Neural progenitor cell (in vitro differentiated cells): Measurements from ENCODE around the gene QSOX2. TPM values are rescaled to one million over a fixed set of nuclear protein-coding genes. Genes with fewer than 3 reads are reported as not detected.
"Not testable (repeated sequence)": the region's sequence is repeated elsewhere in the genome, so short reads cannot be mapped to it uniquely, and the experiment has no call there.

Source experiments
- DNase-seq: peaks from one replicate; pipeline ENCODE4 v3.0.0-alpha.2; 2016; ENCODE audit warnings: low spot score
- H2AFZ ChIP-seq: fragments of 200-600 bp; sonication (generic); replicated peaks from 2 replicates; pipeline ENCODE4 v1.6.1; 2016; ENCODE audit warnings: antibody characterized with exemption
- H3F3A ChIP-seq: fragments of 200-600 bp; sonication (generic); 2 replicates; pipeline ENCODE4 v1.6.1; 2016; ENCODE audit warnings: antibody characterized with exemption, low read depth
- H3K27ac ChIP-seq: fragments of 200-600 bp; sonication (generic); 2 replicates; pipeline ENCODE4 v1.5.1; 2016; ENCODE audit warnings: mild to moderate bottlenecking
- H3K27me3 ChIP-seq: fragments of 200-600 bp; sonication (generic); 2 replicates; pipeline ENCODE4 v1.6.1; 2016; ENCODE audit warnings: mild to moderate bottlenecking, moderate library complexity
- H3K36me3 ChIP-seq: fragments of 200-600 bp; sonication (generic); 2 replicates; pipeline ENCODE4 v1.5.1; 2016
- H3K4me1 ChIP-seq: fragments of 200-600 bp; sonication (generic); 2 replicates; pipeline ENCODE4 v1.6.1; 2016; ENCODE audit warnings: mixed run types
- H3K4me2 ChIP-seq: fragments of 200-600 bp; sonication (generic); 2 replicates; pipeline ENCODE4 v1.6.1; 2016
- H3K4me3 ChIP-seq: fragments of 200-600 bp; sonication (generic); 2 replicates; pipeline ENCODE4 v1.5.1; 2016
- H3K79me2 ChIP-seq: fragments of 200-600 bp; sonication (generic); 2 replicates; pipeline ENCODE4 v1.6.1; 2016; ENCODE audit warnings: low read depth
- H3K9ac ChIP-seq: fragments of 200-600 bp; sonication (generic); 2 replicates; pipeline ENCODE4 v1.6.1; 2016
- H3K9me3 ChIP-seq: fragments of 200-600 bp; sonication (generic); 2 replicates; pipeline ENCODE4 v1.5.1; 2016; ENCODE audit warnings: low read depth
- H4K20me1 ChIP-seq: fragments of 200-600 bp; sonication (generic); 2 replicates; pipeline ENCODE4 v1.6.1; 2016; ENCODE audit warnings: low read depth
- H3K27ac Mint-ChIP-seq: 3 replicates; pipeline ENCODE4 v1.8.0; 2021; ENCODE audit warnings: mixed read lengths
- H3K27me3 Mint-ChIP-seq: 2 replicates; pipeline ENCODE4 v1.8.0; 2022; ENCODE audit warnings: low read depth, mild to moderate bottlenecking, inconsistent platforms, moderate library complexity, mixed read lengths; ENCODE audit not compliant: insufficient read depth
- H3K36me3 Mint-ChIP-seq: 3 replicates; pipeline ENCODE4 v1.8.0; 2021; ENCODE audit warnings: mixed read lengths
- H3K4me1 Mint-ChIP-seq: 3 replicates; pipeline ENCODE4 v1.8.0; 2021; ENCODE audit warnings: mixed read lengths
- H3K4me3 Mint-ChIP-seq: 3 replicates; pipeline ENCODE4 v1.8.0; 2021; ENCODE audit warnings: mild to moderate bottlenecking, moderate library complexity, mixed read lengths
- H3K9me3 Mint-ChIP-seq: 3 replicates; pipeline ENCODE4 v1.8.0; 2020; ENCODE audit warnings: mixed read lengths
- EZH2 ChIP-seq: fragments of 200-600 bp; sonication (generic); IDR thresholded peaks from 2 replicates; pipeline ENCODE4 v1.6.1; 2017; ENCODE audit warnings: antibody characterized with exemption, mild to moderate bottlenecking, moderate library complexity
- EZH2phosphoT487 ChIP-seq: fragments of 200-600 bp; sonication (generic); IDR thresholded peaks from 2 replicates; pipeline ENCODE4 v1.6.1; 2017; ENCODE audit warnings: antibody characterized with exemption
- total RNA-seq: library from RNA; depleted of rRNA; stranded (reverse); fragments of >200 nt; gene quantifications from 2 replicates; pipeline ENCODE4 v1.2.3, GENCODE V29; 2015; ENCODE audit warnings: low replicate concordance
- TF ChIP-seq, protein P1 (sequence below): fragments of 200-600 bp; sonication (generic); IDR thresholded peaks from 2 replicates; pipeline ENCODE4 v1.5.1; 2017; ENCODE audit warnings: antibody characterized with exemption, mild to moderate bottlenecking

QSOX2 gene
- total RNA-seq, 1 donor from 2014 or later, result 17.1 TPM

DNA sequence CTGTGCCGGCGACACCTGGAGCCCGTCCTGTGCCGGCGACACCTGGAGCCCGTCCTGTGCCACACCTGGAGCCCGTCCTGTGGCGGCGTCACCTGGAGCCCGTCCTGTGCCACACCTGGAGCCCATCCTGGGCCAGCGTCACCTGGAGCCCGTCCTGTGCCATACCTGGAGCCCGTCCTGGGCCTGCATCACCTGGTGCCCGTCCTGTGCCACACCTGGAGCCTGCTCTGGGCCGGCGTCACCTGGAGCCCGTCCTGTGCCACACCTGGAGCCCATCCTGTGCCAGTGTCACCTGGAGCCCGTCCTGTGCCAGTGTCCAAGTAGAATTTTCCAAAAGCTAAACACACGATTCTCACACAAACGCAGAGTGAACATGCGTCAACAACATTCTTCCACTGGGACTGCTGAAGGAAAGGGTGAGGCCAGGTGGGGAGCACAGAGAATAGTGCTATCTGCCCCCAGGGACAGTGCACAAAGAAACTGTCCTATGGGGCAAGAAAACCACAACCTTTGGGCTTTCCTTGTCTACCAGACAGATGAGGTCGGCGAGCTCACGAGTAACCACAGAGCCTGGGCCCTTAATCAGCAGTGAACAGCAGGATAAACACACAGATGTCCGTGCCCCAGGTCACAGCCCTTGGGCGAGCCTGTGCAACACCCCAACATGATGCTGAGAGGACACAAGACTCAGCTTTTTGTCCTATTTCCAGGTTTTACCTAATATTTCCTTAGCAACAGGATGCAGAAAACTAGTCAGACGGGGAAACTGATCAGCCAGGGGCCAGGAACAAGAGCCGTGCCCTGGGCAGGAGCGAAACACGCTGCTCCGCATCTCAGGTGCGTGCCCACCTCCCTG lies 7.9 kb downstream of the QSOX2 start:
- Histone ChIP-seq H3F3A (no peaks in the 10 kb centered on the region), H3K4me2 (no peak overlapping the region), H3K79me2 (peaks cover 50% of the 10 kb centered on the region), H3K4me3 (no peak overlapping the region), H3K27ac (no peak overlapping the region), H3K9ac (no peak overlapping the region), H3K4me1 (no peaks in the 10 kb centered on the region), H4K20me1 (peaks cover 78% of the 10 kb centered on the region), H2AFZ (no peak overlapping the region), H3K27me3 (no peaks in the 10 kb centered on the region), H3K9me3 (no peaks in the 10 kb centered on the region), H3K36me3 (no peaks in the 10 kb centered on the region)
- H3K4me1 Mint-ChIP-seq, result peaks cover 4% of the 10 kb centered on the region
- DNase-seq, result no peak
- no peak overlapping the region for H3K4me3 Mint-ChIP-seq
- TF ChIP-seq, protein P1, sequence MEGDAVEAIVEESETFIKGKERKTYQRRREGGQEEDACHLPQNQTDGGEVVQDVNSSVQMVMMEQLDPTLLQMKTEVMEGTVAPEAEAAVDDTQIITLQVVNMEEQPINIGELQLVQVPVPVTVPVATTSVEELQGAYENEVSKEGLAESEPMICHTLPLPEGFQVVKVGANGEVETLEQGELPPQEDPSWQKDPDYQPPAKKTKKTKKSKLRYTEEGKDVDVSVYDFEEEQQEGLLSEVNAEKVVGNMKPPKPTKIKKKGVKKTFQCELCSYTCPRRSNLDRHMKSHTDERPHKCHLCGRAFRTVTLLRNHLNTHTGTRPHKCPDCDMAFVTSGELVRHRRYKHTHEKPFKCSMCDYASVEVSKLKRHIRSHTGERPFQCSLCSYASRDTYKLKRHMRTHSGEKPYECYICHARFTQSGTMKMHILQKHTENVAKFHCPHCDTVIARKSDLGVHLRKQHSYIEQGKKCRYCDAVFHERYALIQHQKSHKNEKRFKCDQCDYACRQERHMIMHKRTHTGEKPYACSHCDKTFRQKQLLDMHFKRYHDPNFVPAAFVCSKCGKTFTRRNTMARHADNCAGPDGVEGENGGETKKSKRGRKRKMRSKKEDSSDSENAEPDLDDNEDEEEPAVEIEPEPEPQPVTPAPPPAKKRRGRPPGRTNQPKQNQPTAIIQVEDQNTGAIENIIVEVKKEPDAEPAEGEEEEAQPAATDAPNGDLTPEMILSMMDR, result no peak
- TF ChIP-seq EZH2 (no peak), EZH2phosphoT487 (no peak)
- peaks cover 5% of the 10 kb centered on the region for H3K36me3 Mint-ChIP-seq
- H3K27ac Mint-ChIP-seq, result no peak overlapping the region
- H3K27me3 Mint-ChIP-seq, result peaks cover 5% of the 10 kb centered on the region
- no peaks in the 10 kb centered on the region for H3K9me3 Mint-ChIP-seq

DNA sequence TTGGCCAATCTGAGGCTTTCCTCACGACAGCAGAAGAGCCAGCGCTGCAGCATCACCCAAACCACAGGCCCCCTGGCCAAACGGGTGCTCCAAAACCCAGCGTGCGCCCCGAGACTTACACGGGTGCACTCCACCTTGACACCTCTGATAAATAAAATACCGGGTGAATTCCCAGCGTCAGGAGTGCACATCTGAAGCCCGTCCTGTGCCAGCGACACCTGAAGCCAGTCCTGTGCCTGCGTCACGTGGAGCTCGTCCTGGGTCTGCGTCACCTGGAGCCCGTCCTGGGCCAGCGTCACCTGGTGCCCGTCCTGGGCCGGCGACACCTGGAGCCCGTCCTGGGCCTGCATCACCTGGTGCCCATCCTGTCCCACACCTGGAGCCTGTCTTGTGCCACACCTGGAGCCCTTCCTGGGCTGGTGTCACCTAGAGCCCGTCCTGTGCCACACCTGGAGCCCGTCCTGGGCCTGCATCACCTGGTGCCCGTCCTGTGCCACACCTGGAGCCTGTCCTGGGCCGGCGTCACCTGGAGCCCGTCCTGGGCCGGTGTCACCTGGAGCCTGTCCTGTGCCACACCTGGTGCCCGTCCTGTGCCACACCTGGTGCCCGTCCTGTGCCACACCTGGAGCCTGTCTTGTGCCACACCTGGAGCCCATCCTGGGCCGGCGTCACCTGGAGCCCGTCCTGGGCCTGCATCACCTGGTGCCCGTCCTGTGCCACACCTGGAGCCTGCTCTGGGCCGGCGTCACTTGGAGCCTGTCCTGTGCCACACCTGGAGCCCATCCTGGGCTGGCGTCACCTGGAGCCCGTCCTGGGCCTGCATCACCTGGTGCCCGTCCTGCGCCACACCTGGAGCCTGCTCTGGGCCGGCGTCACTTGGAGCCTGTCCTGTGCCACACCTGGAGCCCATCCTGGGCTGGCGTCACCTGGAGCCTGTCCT lies 8.9 kb downstream of the QSOX2 start:
- H2AFZ ChIP-seq, H3K4me3 ChIP-seq, H3K4me1 ChIP-seq, H3K27me3 ChIP-seq, H3K4me3 Mint-ChIP-seq, DNase-seq, H3F3A ChIP-seq, H3K4me2 ChIP-seq, H3K36me3 ChIP-seq, H3K27ac Mint-ChIP-seq, H3K27ac ChIP-seq, H3K27me3 Mint-ChIP-seq, H3K9ac ChIP-seq, H3K9me3 ChIP-seq, H3K36me3 Mint-ChIP-seq, H3K9me3 Mint-ChIP-seq, H3K4me1 Mint-ChIP-seq: not testable (repeated sequence)
- peaks cover 41% of the 10 kb centered on the region for H3K79me2 ChIP-seq
- H4K20me1 ChIP-seq, result peaks cover 77% of the 10 kb centered on the region

DNA sequence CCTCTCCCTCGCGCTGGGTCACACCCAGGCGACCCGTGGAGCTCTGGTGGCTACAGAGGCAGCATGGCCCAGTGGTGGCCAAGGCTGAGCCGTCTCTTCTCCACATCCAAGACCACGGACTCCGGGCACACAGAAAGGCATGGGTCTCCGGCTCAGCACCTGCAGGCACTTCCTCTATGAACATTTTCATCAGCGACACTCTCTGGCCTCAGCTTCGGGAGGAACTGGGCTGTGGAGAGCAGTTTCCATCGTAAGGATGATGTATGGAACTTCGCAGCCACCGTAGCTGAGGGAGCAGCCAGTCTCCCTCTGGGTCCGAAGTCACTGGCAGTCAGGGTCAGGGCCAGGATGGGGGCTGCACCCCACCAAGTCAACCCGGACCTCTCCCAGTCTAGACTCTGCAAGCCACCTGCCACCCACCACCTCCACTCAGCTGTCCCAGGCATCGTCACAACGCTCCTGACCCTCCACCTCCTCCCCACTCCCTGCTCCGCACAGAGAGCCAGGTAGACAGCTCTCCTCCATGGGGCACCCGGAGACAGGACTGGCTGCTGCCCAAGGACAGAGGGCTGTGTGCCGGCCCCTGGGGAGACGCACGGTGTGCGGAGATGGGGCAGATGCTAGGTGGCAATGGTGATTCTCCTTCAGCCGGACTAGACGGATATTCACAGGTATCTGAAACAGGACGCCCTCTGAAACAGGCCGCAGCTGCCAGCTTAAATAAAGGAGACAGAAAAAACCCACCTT lies 9.7 kb downstream of the QSOX2 start:
- no peak overlapping the region for H3K27ac ChIP-seq
- no peaks in the 10 kb centered on the region for H3K9me3 ChIP-seq
- peaks cover 37% of the 10 kb centered on the region for H3K79me2 ChIP-seq
- peaks cover 72% of the 10 kb centered on the region for H4K20me1 ChIP-seq
- H3K36me3 Mint-ChIP-seq, result peaks cover 5% of the 10 kb centered on the region
- no peaks in the 10 kb centered on the region for H3K36me3 ChIP-seq
- DNase-seq, result no peak
- H3K4me3 Mint-ChIP-seq, result no peak overlapping the region
- H3K4me3 ChIP-seq, result no peak overlapping the region
- H3K4me1 ChIP-seq, result no peaks in the 10 kb centered on the region
- H3K4me2 ChIP-seq, result no peak overlapping the region
- no peak for TF ChIP-seq EZH2
- TF ChIP-seq, protein P1, result no peak
- TF ChIP-seq EZH2phosphoT487, result no peak
- peaks cover 5% of the 10 kb centered on the region for H3K27me3 Mint-ChIP-seq
- H3K9me3 Mint-ChIP-seq, result no peaks in the 10 kb centered on the region
- no peak overlapping the region for H3K9ac ChIP-seq
- H3K4me1 Mint-ChIP-seq, result peaks cover 4% of the 10 kb centered on the region
- H2AFZ ChIP-seq, result no peak overlapping the region
- no peaks in the 10 kb centered on the region for H3K27me3 ChIP-seq
- no peaks in the 10 kb centered on the region for H3F3A ChIP-seq
- no peak overlapping the region for H3K27ac Mint-ChIP-seq
